GM04504 (cell line): ENCODE data around the gene ZNF581.

Experiments used
- DNase-seq: peaks from one replicate; pipeline ENCODE4 v3.0.0-alpha.2; 2012; ENCODE audit warnings: low read depth

The ZNF581 gene

DNA sequence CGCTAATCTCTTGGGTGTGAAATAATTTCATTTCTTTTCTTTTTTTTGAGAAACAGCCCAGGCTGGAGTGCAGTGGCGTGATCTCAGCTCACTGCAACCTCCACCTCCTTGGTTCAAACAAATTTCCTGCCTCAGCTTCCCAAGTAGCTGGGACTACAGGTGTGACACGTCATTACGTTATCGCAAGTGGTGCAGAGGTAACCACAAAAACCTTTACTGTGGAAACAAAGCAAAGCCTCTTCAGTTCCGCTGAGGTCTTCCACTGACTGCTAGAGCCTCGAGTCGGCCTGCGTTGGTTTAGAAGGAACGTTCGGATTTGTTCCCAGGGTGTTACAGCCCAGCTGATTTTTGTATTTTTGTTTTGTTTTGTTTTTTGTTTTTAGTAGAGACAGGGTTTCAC is 17.1 kb upstream of the ZNF581 start:
- no peak for DNase-seq

GRCh38 chr19:55632463-55632834 is 11.0 kb upstream of the ZNF581 start:
- DNase-seq: peak; percentile 83

- no peak for DNase-seq
Measured at GRCh38 chr19:55633861-55634260, 9.6 kb upstream of the ZNF581 start.

DNA sequence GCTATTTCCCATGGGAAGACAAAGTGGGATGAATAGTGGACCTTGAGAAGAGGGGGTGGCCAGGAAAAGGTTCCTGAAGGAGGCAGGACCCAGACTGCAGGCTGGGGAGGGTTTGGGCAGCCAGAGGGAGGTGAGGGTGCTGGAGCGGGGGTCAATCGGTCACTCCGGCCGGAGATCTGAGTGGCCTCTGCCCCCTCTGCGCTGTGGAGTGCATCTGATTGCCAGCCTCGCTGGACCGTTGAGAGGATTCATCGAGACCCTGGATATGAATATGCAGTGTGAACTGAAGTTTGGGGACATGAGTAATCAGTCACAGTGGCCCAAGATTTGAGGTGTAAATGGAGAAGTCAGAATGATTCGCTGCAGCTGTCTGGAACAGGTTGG is 8.1 kb upstream of the ZNF581 start:
- no peak for DNase-seq

DNA sequence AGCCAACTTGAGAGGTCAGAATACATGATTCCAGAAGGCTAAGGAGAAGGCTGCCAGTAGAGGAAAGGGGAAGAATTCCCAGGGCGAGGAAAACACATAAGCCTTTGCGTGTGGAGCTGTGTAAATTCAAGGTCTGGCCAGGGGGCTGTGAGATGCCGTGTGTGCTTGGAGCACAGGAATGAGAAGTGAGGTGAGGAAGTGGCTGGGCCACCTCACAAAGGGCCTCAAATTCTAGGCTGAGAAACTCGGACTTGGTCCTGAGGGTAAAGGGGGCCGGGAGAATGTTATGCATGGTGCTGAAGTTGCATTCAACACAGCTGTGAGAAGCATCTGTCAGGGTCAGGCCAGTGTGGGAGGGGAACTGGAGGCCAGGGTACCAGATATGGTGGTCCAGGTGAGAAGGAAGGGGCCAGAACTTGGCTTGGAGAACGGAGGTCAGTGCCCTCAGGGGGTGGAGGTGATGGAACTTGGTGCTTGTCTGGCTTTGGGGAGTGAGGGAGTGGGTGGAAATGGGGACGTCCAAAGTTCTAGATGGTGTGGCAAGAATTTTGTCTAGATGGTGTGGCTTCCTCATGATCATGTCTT is 7.5 kb upstream of the ZNF581 start:
- DNase-seq: no peak

- no peak for DNase-seq
Measured at GRCh38 chr19:55636723-55637122, 6.7 kb upstream of the ZNF581 start.

DNA sequence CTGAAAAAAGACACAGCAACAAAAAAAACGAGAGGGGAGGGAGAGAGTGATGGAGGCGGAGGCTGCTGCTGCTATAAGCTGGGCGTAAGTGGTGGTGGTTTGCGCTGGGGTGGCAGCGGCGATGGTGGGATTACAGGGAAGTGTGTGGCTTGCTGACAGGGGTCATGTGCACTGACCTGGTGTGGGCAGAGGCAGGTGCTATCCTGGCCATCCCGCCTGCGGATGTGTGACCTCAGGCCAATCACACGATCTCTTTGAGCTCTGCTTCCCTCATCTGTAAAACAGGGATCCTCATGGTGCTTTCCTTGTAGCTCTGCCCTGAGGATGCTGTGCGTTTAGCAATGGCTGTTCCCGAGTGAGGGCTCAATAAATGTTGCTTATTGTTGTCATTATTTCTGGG is 5.9 kb upstream of the ZNF581 start:
- no peak for DNase-seq

DNA sequence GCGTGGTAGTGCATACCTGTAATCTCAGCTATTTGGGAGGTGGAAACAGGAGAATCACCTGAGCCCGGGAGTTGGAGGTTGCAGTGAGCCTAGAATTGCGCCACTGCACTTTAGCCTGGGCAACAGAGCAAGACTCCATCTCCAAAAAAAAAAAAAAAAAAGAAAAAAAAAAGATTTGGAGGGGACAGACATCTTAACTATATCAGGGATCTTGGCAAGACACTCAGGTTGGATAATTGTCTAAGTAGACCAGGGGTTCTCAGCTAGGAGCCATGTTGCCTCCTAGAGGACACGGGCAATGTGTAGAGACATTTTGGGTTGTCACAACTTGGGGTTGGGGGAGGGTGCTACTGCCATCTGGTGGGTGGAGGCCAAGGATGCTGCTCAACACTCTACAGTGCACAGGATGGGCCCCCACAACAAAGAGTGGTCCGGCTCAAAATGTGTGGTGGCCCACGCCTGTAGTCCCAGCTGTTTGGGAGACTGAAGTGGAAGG is 4.5 kb upstream of the ZNF581 start:
- no peak for DNase-seq

DNA sequence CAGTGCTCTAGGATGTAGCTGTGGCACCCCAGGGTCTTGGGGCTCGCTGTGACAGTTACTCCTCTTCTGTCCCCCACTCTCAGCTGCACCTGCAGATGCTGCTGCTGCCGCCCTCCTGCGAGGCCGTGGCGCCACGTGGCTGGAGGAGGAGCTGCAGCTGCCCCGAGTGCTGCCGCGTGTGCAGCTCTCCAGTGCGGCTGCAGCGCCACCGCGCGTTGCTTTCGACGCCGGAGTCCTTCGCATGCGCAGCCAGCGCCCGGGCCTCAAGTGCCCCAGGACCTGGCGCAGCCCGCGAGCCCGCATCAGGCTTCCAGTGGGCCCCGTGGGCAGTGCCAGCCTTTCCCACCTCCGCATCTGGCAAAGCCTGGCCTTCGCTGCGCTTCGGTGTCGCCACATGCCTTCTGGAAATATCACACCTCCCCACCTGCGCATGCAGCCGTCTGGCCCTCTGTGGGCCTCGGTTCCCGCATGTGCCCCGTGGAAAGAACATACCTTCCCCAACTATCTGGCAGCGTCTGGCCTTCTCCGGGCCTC is 3.3 kb upstream of the ZNF581 start:
- no peak for DNase-seq

GRCh38 chr19:55640577-55641425 is 2.6 kb upstream of the ZNF581 start, which contains the start of gene ZNF580:
Gene ZNF580, plus strand, starts transcription at chr19:55641002. Its CDS starts 1,507 bp downstream, at chr19:55642509.
- DNase-seq: no peak

DNA sequence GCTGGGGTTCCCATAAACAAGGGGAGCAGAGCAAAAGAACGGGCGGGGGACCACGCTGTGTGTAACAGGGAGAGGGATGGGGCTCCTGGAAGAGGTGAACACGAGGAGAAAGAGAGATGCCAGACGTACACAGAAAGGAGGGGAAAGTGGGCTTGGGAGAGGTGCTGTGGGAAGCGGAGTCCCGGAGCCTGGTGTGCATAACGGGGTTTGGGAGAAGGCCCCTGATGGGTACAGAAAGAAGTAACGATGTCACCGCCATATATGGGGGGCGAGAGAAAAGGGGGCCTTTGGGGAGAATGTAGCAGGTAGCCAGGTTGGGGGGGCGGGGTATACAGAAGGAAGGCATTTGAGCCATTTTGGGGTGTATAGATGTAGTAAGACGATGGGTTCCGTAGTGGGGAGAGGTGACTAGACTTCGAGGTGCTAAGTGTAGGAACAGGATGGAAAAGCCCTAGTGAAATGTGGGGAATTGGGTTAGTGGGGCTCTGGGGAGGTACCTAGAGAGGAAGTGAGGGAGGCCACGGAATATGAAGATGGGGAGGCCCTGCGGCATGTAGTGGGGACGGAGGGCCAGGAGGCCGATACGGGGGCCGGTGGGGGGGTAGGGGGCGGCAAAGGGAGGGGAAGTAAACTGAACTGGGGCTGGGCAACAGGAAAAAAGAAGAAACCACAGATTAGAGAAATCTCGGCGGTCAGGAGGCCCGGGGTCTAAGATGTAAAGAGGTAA is 1.9 kb upstream of the ZNF581 start:
- no peak for DNase-seq

DNA sequence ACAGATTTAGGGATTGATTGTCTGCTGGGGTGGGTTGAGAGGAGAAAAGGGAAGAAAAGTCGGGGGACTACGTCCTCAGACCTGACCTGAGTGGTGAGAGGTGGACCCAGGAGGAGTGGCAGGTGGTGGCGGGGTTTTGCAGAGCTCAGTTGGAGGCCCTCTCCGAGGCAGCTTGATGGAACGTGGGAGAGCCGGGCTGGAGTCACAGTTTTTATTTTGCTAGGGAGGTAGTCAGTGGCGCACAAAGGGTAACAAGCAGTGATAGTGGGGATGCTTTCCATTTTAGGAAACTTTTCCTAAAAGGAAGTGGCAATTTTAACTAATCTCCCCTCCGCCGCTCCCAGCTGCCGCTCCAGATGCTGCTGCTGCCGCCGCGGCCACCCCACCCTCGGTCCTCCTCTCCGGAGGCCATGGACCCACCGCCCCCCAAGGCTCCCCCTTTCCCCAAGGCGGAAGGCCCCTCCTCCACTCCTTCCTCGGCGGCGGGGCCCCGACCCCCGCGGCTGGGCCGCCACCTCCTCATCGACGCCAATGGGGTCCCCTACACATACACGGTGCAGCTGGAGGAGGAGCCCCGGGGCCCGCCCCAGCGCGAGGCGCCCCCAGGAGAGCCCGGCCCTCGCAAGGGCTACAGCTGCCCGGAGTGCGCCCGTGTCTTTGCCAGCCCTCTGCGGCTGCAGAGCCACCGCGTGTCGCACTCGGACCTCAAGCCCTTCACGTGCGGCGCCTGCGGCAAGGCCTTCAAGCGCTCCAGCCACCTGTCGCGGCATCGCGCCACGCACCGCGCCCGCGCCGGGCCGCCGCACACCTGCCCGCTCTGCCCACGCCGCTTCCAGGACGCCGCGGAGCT is 1.1 kb upstream of the ZNF581 start:
- no peak for DNase-seq

- DNase-seq: no peak
Measured at GRCh38 chr19:55643887-55644176, 383 bp downstream of the ZNF581 start.

DNA sequence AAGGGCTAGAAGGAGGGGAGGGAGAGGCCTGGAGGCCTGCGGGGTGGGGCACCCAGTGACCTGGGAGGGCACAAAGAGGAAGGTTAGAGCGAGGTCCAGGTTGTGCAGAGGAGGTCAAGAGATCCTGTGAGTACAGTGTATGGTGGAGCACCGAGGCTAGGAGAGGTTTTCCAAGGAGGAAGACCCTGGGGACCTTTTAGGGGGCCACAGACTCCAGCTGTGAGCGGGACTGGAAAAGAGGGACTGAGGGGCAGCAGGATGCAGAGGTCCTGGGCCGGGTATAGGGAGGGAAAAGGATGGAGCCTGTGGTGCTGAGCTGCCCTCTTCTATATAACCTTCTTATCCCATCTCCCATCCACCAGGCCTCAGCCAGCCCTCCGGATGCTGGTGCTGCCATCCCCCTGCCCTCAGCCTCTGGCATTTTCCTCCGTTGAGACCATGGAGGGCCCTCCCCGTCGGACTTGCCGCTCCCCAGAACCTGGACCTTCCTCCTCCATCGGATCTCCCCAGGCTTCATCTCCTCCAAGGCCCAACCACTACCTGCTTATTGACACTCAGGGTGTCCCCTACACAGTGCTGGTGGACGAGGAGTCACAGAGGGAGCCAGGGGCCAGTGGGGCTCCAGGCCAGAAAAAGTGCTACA is 863 bp downstream of the ZNF581 start:
- DNase-seq: no peak

DNA sequence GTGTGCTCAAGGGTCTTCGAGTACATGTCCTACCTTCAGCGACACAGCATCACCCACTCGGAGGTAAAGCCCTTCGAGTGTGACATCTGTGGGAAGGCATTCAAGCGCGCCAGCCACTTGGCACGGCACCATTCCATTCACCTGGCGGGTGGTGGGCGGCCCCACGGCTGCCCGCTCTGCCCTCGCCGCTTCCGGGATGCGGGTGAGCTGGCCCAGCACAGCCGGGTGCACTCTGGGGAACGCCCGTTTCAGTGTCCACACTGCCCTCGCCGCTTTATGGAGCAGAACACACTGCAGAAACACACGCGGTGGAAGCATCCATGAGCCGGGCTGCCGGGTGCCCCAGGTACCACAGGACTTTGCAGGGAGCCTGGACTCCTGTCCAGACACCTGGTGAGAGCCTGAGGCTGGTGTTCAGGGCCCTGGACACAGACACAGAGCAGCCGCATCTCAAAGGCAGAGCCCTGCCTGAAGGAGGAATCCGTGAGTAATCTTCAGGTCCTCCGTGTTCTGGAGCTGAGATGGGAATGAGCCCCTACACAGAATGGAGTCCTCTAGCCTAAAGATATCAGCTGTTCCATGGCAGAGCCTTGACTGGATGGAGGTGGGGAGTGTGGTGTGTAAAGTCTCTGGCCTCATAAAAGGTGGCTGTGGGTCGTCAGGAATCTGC is 1.5 kb downstream of the ZNF581 start:
- no peak for DNase-seq

GRCh38 chr19:55645512-55645881 is 2.0 kb downstream of the ZNF581 start:
- no peak for DNase-seq

DNA sequence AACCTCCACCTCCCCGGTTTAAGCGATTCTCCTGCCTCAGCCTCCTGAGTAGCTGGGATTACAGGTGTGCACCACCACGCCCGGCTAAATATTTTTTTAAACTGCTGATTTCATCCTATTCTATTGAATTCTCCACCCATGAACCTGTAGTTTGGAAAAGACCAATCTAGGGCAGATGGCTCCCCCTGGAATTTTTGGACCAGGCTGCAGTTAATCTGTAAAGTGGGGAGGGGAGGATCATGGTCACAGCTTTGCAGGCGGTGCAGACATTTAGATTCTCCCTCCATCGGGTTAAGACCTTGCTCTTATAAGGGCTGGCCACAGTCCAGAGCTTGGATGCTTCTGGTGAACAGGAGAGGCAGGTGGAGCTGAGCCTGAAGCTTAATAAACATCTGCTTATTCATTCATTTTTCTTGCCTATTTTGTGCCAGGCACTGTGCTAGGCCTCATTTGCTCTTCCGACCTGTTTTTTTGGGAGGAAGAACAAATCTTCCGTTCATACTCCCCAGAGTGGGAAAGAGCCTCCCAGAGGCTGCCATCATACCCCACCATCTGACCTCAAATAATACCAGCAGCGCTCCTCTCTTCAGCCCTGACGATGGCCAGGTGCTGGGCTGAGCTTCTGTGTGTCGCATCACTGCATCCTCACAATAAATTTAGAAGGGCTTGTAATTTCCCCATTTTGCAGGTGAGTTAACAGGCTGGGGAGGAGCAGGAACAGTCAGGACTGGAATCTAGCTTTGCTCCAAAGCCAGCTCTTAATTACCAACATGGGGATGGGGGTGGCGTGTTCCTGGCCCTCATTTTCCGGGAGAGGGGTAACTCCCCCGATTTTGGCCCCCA is 3.7 kb downstream of the ZNF581 start:
- DNase-seq: no peak

GRCh38 chr19:55647732-55648584 is 4.5 kb downstream of the ZNF581 start, which contains the start of gene CCDC106:
Gene CCDC106, plus strand, starts transcription at chr19:55648212. Its CDS starts 835 bp downstream, at chr19:55649047.
- no peak for DNase-seq
